Fibroblast of skin of left quadriceps (primary cell): ENCODE results near the gene CST7.

Experiments used
- DNase-seq, 2 experiments: peaks; one replicate each; pipeline ENCODE4 v3.0.0-alpha.2; 2013; ENCODE audit warnings: low read depth in 2 of 2

The CST7 gene

DNA sequence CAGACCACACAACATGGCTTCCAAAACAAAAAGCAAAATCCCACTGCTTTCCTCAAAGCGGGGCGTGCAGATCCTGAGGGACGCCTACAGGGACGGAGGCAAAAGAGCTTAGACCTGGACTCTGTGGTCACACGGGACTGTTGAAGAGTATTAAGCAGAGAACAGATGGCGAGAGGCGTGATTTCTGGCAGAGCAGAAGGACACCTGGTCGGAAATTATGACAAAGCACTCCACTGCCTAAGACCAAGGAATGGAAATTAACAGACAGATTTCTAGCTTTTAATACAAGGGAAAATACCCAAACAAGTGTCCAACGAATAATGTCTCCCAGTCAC, 15.4 kb downstream of the CST7 start:
- DNase-seq: no peak

DNA sequence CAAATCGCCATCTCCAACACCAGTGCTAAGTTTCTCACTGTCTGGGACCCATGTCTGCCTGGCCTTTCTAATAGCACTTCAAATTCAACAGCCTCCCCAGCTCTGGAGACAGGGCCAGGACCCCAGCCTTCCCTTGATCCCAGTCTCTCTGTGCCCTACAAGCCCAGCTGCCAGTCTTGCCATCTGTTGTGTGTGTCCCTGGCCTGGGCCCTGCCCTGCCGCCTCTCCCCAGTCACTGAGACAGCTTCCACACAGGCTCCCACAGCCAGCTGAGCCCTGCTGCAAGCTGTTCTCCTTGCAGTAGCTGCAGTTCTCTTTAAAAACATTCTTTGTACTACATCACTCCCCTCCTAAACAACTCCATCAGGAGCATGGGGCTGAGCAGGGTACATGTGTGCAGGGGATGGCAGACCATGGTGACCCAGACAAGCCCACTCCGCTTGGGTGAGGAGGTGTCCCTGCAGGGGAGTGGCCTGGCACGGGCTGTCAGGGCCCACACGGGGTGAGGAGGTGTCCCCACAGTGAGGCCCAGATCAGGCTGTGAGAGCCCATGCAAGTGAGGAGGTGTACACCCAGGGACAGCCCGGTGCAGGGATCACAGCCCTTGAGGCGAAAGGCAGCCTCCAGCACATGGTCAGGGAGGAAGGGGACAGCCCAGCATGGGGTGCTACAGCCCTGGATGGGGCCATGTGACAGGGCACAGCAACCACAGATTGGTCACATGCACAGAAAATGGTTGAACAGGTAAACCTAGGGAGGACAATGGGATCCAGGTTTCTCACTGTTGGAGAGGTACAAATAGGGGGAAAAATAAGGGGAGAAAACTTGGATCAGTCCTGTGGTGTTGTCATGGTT, 16.2 kb downstream of the CST7 start:
- no peak for DNase-seq

DNA sequence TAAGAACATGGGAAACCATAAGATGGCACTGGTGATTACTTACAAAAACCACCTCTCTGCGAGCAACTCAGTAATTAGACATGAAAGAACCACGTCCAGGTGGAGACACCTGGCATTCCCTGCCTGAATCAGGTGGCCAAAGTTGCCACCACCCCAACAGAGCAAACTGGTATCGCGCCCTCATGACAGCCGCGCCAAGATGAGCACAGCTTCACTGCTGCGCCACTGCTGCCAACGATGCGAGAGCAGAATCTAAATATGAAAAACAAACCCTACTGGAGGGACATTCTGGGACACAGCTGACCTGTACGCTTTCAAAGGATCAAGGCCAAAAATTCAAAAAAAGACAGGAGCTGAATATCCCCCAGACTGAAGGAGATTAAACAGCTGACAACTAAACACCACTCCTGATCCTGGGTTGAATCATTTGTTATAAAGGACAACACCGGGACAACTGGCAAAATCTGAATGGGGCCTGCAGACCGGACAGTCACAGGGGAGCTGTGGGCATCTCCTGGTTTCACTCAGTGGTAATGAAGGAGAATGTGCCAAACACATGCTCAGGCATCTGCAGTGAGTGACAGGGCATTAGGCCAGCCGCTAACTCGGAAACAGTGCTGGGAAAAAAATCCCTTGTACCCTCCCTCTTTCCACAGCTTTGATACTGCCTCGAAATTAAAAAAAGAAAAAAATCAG, 17.4 kb downstream of the CST7 start:
- no peak for DNase-seq

DNA sequence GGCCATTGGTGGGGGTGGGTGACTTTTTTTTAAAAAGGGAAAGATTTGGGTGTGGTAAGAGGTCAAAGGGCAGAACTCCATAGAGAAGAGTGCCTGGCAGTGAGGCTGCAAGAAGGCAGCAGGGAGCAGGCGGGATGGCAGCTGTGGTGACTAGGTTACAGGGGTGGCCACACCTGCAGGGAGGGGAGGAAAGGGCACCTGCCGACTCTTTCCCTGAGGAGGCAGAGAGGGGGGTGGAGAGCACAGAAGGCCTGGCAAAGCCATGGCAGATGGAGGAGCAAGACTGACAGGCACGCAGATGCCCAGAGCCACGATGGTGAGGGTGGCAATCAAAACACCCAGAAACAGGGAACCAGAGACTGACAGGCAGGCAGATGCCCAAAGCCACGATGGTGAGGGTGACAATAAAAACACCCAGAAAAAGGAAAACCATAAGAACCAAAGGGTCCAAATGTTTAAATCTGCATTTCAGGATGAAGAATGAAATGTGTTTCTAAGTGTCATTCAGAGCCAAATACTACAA, 19.3 kb downstream of the CST7 start:
- no peak for DNase-seq

DNA sequence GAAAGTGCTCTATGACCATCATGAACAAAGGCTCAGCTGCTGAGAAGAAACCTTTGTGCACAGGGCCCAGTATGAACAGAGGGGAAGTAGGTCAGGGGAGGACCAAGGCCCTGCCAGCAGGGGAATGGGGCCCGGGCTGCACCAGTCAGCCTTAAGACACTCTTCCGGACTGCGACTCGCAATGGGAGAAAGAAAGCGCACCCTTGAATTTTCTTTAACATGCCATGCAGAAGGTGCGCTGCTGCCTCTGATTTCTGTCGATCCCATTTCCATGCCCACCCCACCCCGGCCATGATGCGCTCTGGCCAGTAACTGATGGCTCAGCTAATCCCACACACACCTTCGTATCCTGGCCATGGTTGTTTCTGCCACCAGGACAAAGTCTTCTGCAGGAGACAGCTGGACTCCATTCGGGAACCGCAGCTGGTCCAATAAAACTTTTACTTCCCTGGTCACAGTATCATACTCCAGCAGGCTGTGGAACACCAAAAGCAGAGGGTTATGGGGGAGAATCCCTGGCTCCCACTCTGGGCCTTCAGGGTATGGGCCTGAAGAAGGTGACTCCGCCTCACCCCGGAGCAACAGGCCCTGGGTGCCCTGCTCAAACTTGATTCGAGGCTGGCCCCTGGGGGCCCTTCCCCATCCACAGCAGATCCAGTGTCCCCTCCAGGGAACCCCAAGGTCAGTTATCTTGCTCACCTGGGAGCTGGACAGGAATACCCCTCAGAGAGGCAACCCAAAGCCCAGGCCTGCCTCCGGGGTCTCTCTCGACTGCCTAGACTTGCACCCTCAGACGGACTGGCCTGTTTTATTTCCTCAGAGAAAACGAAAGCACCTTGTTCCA, 20.3 kb downstream of the CST7 start:
- no peak for DNase-seq

DNA sequence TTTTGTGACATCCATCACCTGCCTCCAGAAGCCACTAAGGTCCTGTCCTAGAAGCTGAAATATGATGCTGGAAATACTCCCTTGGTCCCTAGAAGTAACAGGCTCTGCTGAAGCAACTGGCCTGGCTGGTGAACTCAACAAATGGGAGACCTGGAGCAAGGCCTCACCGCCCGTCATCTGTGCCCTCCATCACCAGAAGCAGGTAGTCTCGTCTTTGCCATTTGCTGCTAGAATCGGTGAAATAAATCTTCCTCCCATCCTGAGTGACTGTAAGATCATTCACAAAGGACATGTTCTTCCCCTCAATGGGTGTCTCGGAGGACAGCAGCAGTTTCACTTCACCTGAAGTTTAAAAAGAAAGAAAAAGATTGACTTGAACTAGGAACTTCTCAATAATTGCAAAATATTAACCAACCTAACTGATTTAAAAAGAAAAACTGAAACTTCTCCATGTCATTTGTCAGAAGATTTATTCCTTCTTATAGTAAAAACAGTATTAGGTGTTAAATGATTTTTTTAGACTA, 21.0 kb downstream of the CST7 start:
- DNase-seq: no peak

DNA sequence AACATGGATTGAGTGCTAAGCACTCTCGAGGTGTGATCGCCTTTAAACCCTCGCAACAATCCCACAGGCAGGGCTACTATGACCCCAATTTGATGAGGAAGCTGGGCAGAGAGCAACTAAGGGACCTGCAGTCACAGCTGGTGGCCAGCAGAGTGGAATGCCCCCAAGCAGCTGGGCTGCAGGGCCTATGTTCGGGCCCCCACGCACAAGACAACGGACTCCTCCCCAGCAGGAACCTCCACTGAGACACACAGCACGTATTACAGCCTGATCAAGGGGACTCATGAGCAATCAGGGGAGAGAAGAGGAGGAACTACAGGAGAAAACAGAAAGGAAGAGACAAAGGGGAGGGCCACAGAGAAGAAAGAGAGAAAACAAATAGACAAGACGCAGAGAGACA, 21.7 kb downstream of the CST7 start:
- DNase-seq: no peak

DNA sequence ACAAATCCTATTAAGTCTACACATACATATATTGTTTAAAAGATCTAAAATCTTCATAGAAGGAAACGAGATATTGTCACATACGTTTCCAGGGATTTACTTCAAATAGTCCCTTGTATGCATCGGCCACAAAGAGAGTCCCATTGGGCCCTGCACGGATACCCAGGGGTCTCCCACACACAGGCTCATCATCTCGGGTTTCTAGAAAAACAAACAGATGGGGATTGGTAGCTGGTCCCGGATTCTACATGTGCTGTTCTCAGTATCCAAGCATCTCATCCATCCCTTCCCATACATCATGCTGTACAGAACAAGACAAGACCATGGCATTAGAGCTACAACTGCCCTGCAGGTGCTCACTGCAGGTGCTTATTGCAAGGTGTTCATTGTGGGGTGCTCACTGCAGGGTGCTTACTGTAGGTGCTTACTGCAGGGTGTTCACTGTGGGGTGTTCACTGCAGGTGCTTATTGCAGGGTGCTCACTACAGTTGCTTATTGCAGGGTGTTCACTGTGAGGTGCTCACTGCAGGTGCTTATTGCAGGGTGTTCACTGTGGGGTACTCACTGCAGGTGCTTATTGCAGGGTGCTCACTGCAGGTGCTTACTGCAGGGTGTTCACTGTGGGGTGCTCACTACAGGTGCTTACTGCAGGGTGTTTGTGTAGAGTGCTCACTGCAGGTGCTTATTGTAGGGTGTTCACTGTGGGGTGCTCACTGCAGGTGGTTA, 22.5 kb downstream of the CST7 start:
- DNase-seq: no peak

DNA sequence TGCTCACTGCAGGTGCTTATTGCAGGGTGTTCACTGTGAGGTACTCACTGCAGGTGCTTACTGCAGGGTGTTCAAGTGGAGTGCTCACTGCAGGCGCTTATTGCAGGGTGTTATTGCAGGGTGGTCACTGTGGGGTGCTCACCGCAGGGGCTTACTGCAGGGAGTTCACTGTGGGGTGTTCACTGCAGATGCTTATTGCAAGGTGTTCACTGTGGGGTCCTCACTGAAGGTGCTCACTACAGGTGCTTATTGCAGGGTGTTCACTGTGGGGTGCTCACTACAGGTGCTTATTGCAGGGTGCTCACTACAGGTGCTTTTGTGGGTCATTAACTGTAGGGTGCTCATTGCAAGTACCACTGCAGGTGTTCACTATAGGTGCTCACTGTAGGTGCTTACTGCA, 23.3 kb downstream of the CST7 start:
- no peak for DNase-seq

DNA sequence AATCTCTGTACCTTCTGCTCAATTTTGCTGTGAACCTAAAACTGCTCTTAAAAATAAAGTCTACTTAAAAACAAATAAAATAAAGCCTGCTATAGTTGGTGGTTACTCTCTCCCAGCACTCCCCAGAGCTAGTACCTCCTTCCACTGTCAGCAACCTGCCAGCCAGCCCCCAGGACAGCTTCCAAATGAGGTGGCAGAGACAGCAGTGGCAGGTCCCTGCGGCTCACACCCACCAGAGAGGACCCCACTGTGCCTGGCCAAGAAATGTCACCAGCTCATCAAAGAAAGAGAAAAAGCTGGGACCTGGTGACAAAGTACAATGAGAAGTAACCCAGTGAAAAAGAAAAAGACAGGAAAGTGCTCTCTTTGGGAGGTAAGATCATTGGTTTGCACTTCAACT, 28.3 kb downstream of the CST7 start:
- no peak for DNase-seq

DNA sequence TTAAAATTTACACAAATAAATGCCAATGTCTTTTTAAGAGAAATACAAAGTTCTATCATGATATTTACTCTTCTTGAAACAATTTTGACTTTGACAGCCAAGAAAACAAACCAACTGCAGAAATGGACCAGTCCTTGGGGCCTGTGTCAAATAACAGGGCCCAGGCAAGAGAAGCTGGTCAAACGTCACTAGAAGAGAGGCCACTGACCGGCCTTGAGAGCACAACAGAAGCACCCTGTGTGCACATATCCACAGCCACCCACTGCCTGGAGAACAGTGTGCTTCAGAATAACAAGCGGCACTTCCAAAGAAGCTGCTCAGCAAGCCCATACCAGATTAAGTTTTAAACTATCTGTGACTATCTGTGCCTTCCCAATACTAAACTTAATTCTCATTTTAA, 28.7 kb downstream of the CST7 start:
- no peak for DNase-seq

DNA sequence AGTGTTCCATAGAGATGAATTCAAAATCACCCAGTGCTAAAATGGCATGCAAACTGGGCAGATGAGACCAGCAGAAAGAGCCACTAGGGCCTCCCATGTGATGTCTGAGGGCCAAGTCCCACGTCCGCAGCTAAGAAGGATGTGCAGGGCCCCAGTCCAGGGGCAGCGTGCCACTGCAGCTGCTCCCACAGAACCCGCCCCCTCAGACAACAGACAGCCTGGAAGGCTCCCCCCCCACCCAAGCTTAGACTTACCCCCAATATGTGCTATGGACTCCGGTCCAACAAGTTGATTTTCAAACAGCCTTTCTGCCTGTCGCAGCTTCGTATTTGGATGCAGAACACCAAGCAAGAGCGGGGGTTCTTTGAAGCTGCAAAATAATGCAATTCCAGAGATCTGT, 29.4 kb downstream of the CST7 start:
- no peak for DNase-seq

DNA sequence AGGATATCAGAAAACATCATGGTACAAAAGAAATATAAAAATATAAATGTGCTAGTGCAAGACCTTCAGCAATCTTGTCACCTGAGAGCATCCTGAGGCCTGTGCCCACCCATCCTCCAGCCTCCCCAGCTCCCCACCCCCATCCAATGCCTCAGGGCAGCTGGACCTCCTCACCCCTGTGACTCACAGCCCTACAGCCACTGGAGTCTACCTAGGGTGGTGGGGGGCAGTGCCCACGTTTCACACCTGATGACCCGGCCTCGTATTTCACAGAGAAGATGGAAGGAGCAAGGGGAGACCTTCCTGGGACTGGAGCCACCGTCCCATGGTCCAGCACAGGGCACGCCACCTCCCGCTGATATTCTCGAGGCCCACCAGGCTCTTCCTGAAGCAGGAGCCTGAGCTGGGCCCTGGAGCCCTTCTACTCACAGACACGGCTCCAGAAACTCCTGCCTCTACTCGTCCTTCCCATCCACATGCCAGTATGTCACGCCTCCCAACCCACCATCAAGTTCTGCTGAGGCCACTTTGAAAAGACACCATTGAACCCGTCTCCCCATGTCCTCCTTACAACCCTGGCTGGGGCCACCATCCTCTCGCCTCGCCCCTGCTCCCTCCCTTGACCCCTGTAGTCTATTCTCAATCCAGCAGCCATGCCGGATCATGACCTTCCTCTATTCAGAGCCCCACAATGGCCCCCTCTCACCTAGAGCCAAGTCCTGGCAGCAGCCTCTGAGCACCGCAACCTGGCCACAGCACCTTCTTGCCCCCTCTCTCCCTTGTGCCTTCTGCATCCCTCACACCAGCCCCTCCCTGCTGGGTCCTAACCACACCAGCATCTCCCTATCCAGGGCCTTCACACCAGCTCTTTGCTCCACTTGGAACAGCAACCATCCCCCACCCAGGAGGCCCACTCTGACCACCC, 30.2 kb downstream of the CST7 start:
- DNase-seq: no peak

DNA sequence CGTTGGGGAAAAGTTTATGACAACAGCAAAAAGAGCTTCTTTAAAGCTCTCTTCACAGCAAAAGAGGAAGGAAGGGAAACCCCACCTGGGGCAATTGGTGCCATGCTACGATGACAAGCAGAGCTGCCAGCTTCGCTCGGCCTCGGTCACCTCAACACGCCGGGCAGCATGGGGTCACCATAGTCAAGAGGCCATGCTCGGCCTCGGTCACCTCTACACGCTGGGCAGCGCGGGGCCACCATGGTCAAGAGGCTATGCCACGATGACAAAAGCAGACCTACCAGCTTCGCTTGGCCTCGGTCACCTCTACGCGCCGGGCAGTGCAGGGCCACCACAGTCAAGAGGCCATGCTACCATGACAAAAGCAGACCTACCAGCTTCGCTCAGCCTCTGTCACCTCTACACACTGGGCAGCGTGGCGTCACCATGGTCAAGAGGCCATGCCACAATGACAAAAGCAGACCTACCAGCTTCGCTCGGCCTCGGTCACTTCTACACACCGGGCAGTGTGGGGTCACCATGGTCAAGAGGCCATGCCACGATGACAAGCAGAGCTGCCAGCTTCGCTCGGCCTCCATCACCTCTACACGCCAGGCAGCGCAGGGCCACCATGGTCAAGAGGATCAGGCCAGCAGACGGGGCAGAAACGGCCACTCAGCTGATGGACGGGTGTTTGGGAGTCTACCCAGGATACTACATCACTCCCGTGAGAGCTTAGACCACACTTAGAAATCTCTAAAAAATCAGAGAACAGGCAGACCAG, 31.4 kb downstream of the CST7 start:
- DNase-seq: no peak

DNA sequence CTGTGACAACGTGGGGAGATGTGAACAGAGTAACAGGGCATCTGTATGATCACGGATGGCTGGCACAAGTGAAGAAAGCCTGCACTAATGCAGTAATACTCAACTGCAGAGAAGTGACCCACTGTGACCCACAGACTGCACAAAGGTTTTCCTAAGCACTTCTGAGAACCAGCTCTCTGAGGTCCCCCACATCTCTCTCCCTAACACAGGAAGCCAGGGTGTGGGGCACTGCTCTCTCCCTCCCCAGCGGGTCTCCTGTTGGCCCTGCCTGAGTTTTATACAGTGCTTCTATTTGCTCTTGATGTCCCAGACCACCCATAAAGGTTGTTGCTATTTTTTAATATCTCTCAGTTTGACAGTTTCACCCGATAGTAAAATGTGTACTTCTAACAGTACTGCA, 32.2 kb downstream of the CST7 start:
- DNase-seq: no peak

DNA sequence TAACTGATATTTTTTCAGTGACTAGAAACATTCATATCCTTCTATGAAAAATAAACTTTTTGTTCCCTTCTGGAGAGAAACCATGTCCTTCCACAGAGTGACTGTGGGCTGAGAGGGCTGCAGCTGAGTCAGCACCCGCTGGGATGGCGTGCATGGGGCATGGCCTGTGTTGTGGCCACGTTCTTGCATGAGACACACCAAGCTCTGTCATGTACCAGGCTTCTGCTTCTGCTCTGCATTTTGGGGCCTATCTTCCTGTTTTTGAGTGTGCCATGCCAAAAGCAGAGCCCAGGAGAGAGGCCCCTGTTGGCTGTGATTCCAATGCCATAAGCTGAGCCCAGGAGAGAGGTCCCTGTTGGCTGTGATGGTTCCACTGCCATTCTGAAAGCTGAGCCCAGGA, 32.7 kb downstream of the CST7 start:
- DNase-seq: no peak

DNA sequence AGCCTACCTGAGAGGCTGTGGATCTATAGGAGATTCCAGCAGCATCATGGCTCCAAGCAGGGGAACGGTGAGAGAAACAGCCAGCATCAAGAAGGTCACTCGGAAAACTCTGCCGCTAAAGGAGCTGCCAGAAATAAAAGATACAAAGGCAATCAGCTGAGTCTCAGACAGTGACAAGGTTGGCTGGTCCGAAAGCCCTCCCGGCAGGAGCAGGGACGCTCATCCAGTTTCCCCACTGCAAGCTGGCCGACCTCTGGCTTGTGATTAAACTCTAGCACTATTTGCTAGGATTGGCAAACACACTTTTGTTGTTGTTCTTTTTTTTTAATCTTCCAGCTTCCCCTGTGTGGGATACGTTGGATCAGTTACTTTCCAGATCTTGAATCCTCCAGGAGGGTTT, 34.8 kb downstream of the CST7 start:
- no peak for DNase-seq

DNA sequence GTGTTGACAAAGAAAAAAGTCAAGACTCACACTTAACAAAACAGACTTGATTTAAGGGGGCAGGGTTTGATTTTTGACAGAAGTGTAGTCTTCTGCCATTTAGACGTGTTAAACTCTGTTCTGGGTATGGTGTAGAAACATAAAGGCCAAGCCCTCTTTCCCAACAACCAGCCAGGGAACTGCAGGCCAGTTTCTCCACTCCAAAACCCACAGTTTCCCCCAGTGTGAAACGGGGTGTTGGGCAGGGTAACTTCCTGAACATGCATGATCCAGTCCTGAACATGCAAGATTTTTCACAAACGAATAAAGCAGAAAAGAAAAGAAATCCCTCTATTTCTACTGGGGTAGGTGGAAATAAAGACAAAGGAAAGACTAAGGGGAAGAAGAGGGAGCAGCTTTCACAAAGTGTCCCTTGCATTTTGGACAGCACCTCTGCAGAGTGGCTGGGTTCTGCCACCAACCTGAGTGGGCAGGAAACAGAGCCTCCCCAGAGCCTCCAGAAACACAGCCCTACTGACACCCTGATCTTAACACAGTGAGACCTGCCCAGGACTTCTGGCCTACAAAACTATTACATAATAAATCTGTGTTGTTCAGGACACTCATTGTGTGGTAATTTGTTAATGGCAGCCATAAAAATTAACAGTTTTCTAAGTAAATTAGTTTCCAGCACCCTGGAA, 36.0 kb downstream of the CST7 start:
- DNase-seq: no peak

DNA sequence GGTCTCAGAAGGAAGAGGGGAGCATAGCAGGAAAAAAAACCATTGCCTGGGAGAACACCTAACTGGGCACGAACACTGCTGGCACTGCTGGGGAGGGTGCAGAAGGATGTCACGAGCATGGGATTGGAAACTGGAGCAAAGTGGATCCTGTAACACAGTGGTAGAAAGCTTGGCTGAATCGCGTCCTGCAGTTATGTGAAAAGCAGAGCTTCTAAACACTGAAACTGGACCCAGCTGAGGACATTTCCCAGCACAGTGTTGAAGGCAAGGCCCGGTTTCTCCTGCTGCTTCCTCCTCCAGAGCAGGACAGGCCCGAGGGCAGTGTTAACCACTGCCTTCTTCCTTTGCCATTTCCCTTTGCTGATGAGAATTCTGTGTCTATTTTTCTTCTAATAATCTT, 36.7 kb downstream of the CST7 start:
- DNase-seq: no peak
